GM12891 (cell line): Measurements from ENCODE around the gene POMT1.

Experiments used
- PAX5 ChIP-seq: IDR thresholded peaks from 2 replicates; pipeline ENCODE4 v1.6.1; 2011; ENCODE audit warnings: low read length, moderate library complexity, mild to moderate bottlenecking; ENCODE audit not compliant: insufficient read depth, severe bottlenecking
- POLR2A ChIP-seq: IDR thresholded peaks from 2 replicates; pipeline ENCODE4 v1.6.1; 2011; ENCODE audit warnings: low read depth, low read length, control low read depth
- POLR2AphosphoS5 ChIP-seq: IDR thresholded peaks from 2 replicates; pipeline ENCODE4 v1.6.1; 2011; ENCODE audit warnings: low read depth, low read length, control low read depth
- POU2F2 ChIP-seq: IDR thresholded peaks from 2 replicates; pipeline ENCODE4 v1.6.1; 2011; ENCODE audit warnings: low read depth, mild to moderate bottlenecking, control low read depth, low read length, moderate library complexity
- SPI1 ChIP-seq: IDR thresholded peaks from 2 replicates; pipeline ENCODE4 v1.6.1; 2011; ENCODE audit warnings: low read depth, low read length, control low read depth
- TAF1 ChIP-seq: IDR thresholded peaks from 2 replicates; pipeline ENCODE4 v1.6.1; 2011; ENCODE audit warnings: low read depth, low read length, control low read depth

DNA sequence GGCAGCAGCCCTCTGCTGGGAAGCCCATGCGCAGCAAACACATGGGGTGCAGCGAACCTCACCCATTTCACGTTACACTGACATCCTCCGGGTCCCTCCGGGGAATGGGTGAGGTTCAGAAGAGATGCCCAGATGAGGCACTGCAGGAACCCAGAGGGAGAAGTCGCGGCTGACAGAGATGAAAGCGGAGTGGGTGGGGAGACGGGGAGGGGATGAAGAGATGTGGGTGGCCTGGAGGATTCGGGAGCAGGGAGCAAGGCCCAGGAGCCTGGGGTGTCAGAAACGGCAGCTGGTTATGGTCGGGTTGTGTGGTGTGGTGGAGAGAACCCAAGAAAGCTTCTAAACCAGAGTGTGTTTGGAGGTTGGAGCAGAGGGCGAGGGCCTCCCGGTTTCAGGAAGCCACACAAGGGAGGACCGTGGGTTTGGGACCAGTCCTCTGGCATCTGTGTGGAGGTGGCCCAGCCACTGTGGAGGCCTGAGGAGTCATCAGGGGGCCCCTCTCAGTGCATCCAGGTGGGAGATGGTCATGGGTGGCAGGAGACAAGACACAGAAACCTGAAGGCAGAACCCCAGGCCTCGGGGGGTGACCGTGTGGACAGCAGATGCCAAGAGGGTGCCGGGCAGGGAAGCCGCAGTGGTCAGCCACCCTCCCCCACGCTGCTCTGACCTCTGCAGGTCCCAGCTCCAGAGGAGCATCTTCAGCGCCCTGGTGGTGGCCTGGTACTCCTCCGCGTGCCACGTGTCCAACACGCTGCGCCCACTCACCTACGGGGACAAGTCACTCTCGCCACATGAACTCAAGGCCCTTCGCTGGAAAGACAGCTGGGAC is 19.8 kb downstream of the POMT1 start:
- no peak for TF ChIP-seq POLR2AphosphoS5
- TF ChIP-seq POLR2A = peak; percentile 24; the same call in 1 of the 2 replicates
- no peak for TF ChIP-seq TAF1
- TF ChIP-seq POU2F2 = no peak
- no peak for TF ChIP-seq SPI1
- no peak for TF ChIP-seq PAX5
